T-helper 17 cell (primary cell): Measurements from ENCODE around the gene NLGN3. TPM values are rescaled to one million over a fixed set of nuclear protein-coding genes. Genes with fewer than 3 reads are reported as not detected.

Source experiments
- ATAC-seq: fragments of 150-1000 bp; cut with Tn5 transposase; 2 replicates; pipeline ENCODE4 v1.10.0; 2021; ENCODE audit warnings: mild to moderate bottlenecking, moderate library complexity
- DNase-seq, 3 donors: peaks; one replicate each; pipeline versions ENCODE4 v3.0.0 to v3.0.0-alpha.2; 2020 to 2021
- H3K9me3 ChIP-seq: one replicate; pipeline ENCODE4 v1.7.0; 2013; ENCODE audit warnings: low read length, mild to moderate bottlenecking; ENCODE audit not compliant: control insufficient read depth, poor library complexity, severe bottlenecking
- H3K27ac Mint-ChIP-seq: one replicate; pipeline ENCODE4 v1.8.0; 2022; ENCODE audit warnings: mild to moderate bottlenecking, moderate library complexity, mixed read lengths
- H3K27me3 Mint-ChIP-seq: one replicate; pipeline ENCODE4 v1.8.0; 2022; ENCODE audit warnings: mixed read lengths
- H3K36me3 Mint-ChIP-seq: one replicate; pipeline ENCODE4 v1.8.0; 2022; ENCODE audit warnings: low read depth, mixed read lengths
- H3K4me1 Mint-ChIP-seq: one replicate; pipeline ENCODE4 v1.8.0; 2022; ENCODE audit warnings: mild to moderate bottlenecking, mixed read lengths
- H3K4me3 Mint-ChIP-seq: one replicate; pipeline ENCODE4 v1.8.0; 2022; ENCODE audit warnings: mild to moderate bottlenecking, moderate library complexity, mixed read lengths
- total RNA-seq, 4 donors: library from RNA in 2 of 4; stranded (reverse) in 2 of 4; gene quantifications; one replicate each; pipeline ENCODE4 v1.2.3 and lab custom pipeline; 2022 to 2026

Gene NLGN3
- total RNA-seq, 2 donors from 2014 or later: 2.9 to 4.2 TPM

DNA sequence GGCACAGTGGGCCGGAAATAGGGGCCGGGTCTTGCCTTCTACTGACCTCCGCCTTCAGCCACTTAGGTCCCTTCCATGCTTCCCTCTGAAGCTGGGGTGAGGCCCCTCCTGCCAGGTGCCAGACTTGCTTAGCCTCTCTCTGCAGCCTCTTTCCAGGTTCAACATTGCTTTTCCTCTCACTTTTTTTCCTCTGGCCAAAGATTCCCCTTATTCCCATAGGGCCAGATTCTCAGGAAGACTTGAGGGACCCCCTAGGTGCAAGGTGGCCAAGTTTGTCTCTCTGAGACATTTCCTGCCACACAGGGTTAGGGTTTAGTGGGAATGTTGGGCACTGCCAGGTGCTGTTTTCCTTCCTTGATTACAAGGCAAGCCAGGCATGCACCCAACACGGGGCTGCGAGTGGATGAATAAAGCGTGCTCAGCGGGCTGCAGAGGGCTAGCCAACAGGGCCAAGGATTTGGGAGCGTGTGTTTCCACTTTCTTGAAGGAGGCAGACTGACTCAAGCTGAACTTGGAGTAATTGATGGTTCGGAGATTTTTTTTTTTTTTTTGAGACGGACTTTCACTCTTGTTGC is 70.8 kb downstream of the NLGN3 start:
- H3K27me3 Mint-ChIP-seq: peaks cover 5% of the 10 kb centered on the region
- H3K4me1 Mint-ChIP-seq: no peaks in the 10 kb centered on the region
- H3K9me3 ChIP-seq: no peaks in the 10 kb centered on the region
- DNase-seq (no peak), ATAC-seq (no peak)
- H3K4me3 Mint-ChIP-seq: no peak overlapping the region
- H3K36me3 Mint-ChIP-seq: no peaks in the 10 kb centered on the region
- no peak overlapping the region for H3K27ac Mint-ChIP-seq

DNA sequence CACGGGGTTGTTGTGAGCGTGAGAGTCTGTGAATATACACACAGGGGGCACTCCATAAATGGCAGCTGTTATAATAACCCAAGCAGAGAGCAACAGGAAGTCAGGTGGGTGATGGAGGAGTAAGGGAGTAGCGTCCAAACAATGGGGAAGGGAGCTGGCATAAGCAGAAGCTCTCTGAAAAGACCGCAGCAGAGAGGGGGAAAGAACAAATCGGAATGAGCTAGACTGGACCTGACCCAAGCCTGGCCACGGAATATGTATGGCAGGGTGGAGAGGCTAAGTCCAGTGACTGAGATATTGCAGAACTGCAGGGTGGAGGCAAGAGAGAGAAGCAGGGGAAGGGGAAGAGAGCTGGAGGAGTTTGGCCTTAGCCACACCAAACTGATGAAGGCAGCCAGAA is 71.8 kb downstream of the NLGN3 start:
- no peaks in the 10 kb centered on the region for H3K9me3 ChIP-seq
- no peak for ATAC-seq
- no peaks in the 10 kb centered on the region for H3K36me3 Mint-ChIP-seq
- no peak overlapping the region for H3K4me3 Mint-ChIP-seq
- no peaks in the 10 kb centered on the region for H3K4me1 Mint-ChIP-seq
- peaks cover 5% of the 10 kb centered on the region for H3K27me3 Mint-ChIP-seq
- H3K27ac Mint-ChIP-seq: no peak overlapping the region
- no peak for DNase-seq

DNA sequence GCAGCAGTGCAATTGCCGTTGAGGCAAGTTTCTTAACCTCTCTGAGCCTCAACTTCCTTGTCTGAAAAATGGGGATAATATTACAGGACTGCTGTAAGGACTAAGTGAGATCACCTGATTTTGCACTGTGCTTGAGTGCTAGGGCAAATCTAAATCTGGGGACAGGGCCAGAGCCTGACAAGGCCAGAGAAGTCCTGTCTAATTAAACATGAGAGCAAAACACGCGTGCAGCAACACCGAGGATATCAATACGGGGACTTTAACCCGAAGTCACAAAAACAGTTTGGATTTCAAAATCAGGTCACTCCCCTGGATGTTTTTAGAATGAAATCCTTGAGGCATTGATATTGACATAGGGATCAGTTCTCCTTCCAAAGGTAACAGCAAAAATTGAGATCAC is 72.7 kb downstream of the NLGN3 start:
- no peak overlapping the region for H3K27ac Mint-ChIP-seq
- H3K4me1 Mint-ChIP-seq: no peaks in the 10 kb centered on the region
- H3K9me3 ChIP-seq: no peaks in the 10 kb centered on the region
- ATAC-seq (no peak), DNase-seq (no peak)
- H3K27me3 Mint-ChIP-seq: peaks cover 5% of the 10 kb centered on the region
- H3K4me3 Mint-ChIP-seq: no peak overlapping the region
- no peaks in the 10 kb centered on the region for H3K36me3 Mint-ChIP-seq

Other genes starting within 250 kb of the NLGN3 start
- not detected for gene TEX11, start 236.1 kb upstream of the NLGN3 start, total RNA-seq
- gene SLC7A3, start 213.7 kb upstream of the NLGN3 start, total RNA-seq: not detected
- 10 to 100 TPM; 32.4 to 35.4 TPM for gene SNX12, start 76.5 kb upstream of the NLGN3 start, total RNA-seq
- gene FOXO4, start 49.0 kb upstream of the NLGN3 start, total RNA-seq: 10 to 100 TPM; 23.4 to 40.1 TPM
- gene CXorf65, start 38.1 kb upstream of the NLGN3 start, total RNA-seq: 10 to 100 TPM; 57.7 to 68.3 TPM
- 100 to 1,000 TPM; 347 to 400 TPM for gene IL2RG, start 33.3 kb upstream of the NLGN3 start, total RNA-seq
- 10 to 100 TPM; 66.2 to 79.2 TPM for gene MED12, start 26.2 kb upstream of the NLGN3 start, total RNA-seq
- gene GJB1, start 78.4 kb downstream of the NLGN3 start, total RNA-seq: not detected
- 10 to 100 TPM; 15.2 to 18.1 TPM for gene ZMYM3, start 109.3 kb downstream of the NLGN3 start, total RNA-seq
- gene NONO, start 138.8 kb downstream of the NLGN3 start, total RNA-seq: 100 to 1,000 TPM; 404 to 406 TPM
- gene ITGB1BP2, start 156.9 kb downstream of the NLGN3 start, total RNA-seq: 1 to 10 TPM; 1.6 to 2.4 TPM
- gene TAF1, start 221.5 kb downstream of the NLGN3 start, total RNA-seq: 10 to 100 TPM; 52.9 to 62.5 TPM